GM20431 (cell line): ENCODE measurements around the gene RPS15.
"Not testable (repeated sequence)": the region's sequence is repeated elsewhere in the genome, so short reads cannot be mapped to it uniquely, and the experiment has no call there.

Experiments
- in situ Hi-C: fragments of 300-500 bp; cut with MseI, MboI; formaldehyde crosslinking; loops from one replicate; pipeline ENCODE4 v1.15.0; 2020; ENCODE audit warnings: low sequenced_read_pairs; ENCODE audit not compliant: unreplicated experiment

The RPS15 gene

GRCh38 chr19:1417145-1417544 lies 21.1 kb upstream of the RPS15 start:
- in situ Hi-C loops: no loop called here

DNA sequence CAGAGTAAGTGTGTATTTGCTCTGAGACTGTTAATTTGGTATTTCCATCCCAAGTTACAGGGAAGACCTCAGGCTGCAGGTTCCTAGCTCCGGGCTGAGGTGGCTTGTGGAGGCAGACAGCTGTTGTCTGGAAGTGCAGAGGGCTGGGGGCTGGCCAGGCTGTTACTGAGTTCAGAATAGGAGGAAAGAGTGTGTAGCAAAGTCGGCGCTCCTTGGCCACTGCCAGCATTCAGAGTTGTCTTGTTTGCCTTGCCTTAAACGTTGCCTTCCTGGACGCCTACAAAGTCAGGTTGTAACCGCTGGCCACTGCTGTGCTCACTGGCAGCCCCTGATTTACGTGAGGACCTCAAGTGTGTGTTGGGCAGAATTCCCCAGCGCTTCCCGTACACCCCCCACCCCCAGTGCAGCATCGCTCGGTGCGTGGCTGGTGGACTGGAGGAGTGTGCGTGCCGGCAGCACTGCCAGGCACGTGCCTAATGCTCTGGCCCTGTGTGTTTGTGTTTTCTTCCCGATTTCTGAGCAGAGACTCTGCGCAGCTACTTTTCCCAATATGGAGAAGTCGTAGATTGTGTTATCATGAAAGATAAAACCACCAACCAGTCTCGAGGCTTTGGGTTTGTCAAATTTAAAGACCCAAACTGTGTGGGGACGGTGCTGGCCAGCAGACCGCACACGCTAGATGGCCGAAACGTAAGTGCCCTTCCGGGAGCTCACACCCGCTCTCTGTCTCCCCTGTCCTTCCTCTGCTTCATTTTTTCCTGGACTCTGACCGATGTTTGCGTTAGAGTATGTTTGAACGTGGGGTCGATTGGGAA lies 20.3 kb upstream of the RPS15 start:
- in situ Hi-C loops: no loop called here

DNA sequence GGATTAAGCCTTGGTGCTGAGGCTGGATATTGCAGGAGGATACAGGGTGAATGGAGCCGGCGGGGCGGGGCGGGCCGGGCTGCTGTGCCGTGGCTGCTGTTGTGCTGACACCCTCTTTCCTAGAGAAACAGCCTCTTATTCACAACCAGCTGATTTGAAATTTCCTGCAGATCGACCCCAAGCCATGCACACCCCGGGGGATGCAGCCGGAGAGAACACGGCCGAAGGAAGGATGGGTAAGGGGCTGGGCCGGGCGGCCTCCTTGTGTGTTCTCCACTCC lies 19.8 kb upstream of the RPS15 start:
- in situ Hi-C loops: no loop called here

GRCh38 chr19:1418951-1419738 lies 19.1 kb upstream of the RPS15 start:
- in situ Hi-C loops: no loop called here

- in situ Hi-C loops: not testable (repeated sequence)
These were observed 18.1 kb upstream of the RPS15 start for GRCh38 chr19:1420085-1420484.

- in situ Hi-C loops: no loop called here
These were observed 17.6 kb upstream of the RPS15 start for GRCh38 chr19:1420590-1420989.

DNA sequence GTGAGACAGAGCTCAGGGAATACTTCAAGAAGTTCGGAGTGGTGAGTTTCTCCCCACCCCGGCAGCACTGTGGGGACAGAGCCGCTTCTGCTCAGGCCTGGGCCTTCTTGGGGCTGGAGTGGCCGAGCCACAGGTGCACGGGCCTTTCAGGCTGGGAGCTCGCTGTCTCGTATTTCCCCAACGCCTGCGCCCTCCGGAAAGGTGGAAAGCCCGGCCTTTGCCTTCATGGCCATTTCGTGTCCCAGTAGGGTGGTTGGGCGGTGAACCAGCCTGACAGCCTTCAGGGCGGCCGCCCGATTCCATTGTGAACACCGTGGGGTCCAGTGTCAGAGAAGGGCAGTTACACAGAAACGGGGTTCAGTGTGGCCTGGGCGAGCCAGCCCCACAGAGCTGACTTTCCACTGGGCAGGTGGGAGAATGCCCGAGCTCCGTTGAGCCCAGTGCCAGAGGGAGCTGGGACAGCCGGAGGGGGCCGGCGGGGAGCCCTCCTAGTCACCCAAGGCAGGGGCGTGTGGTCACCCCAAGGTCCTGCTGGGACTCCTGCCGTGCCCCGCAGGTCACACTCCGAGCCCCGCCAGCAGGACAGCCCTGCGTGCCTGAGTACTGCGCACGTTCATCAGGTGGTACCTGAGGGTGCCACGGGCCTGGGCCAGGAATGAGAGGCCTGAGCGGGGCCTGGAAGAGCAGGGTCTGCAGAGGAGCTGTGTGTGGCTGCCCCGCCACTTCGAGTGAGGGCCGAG lies 16.8 kb upstream of the RPS15 start:
- in situ Hi-C loops: no loop called here

- in situ Hi-C loops: no loop called here
These were observed 16.3 kb upstream of the RPS15 start for GRCh38 chr19:1421958-1422305.

GRCh38 chr19:1422360-1422759 lies 15.8 kb upstream of the RPS15 start:
- in situ Hi-C loops: no loop called here

- in situ Hi-C loops: no loop called here
These were observed 15.3 kb upstream of the RPS15 start for GRCh38 chr19:1422943-1423342.

- in situ Hi-C loops: no loop called here
These were observed 14.6 kb upstream of the RPS15 start for GRCh38 chr19:1423436-1424191.

GRCh38 chr19:1424192-1424955 lies 13.8 kb upstream of the RPS15 start:
- in situ Hi-C loops: no loop called here

- in situ Hi-C loops: no loop called here
These were observed 12.9 kb upstream of the RPS15 start for GRCh38 chr19:1425102-1425837.

GRCh38 chr19:1425902-1426301 lies 12.3 kb upstream of the RPS15 start:
- in situ Hi-C loops: no loop called here

DNA sequence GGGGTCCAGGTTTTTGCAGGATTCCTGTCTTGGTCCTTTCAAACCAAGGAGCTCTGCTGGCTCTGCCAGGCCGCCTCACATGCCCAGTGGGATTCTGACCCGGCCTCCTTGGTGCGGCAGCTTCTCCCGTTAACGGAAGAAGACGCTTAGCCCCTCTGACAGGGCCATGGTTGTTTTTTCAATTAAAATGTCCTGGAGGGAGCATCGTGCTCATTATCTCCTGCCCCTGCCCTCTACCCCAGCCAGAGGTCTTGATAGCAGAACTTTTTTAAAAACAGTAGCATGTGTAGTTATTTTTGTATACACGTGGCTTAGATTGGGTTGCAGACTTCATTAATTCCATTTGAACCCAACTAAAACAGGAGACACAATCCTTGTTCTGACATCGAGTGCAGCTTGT lies 11.5 kb upstream of the RPS15 start:
- in situ Hi-C loops: no loop called here

DNA sequence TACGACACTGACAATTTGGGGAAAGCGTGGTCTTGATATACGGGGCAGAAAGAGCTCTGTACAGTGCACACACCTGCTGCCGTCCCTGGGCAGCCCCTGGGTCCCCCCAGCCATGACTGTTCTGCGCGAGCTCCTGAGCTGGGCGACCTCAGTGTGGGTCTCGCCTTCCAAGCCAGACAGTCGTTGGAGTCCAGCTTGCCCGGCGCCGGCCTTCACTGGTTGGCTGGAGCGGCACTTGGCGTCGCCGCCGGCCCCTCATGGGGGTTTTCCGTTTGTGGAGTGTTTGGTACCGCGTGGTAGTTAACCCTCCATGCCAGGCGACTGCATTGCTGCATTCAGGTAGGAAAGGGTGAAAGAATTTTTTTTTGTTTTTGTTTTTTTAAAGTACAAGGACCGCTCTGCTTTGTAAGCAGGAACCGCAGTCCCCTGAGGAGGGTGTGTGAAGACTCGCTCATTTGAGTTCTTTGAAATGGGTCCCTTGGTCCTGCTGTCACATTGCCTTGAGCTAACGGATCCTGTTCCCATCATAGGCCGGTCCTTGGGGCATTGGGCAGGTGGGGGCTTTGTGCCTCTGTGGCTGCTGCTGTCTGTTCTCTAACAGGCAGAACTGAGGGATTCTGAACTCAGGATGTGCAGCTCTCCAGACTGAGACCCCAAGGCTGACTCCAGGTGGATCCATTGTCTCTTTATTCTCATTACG lies 10.8 kb upstream of the RPS15 start:
- in situ Hi-C loops: no loop called here

DNA sequence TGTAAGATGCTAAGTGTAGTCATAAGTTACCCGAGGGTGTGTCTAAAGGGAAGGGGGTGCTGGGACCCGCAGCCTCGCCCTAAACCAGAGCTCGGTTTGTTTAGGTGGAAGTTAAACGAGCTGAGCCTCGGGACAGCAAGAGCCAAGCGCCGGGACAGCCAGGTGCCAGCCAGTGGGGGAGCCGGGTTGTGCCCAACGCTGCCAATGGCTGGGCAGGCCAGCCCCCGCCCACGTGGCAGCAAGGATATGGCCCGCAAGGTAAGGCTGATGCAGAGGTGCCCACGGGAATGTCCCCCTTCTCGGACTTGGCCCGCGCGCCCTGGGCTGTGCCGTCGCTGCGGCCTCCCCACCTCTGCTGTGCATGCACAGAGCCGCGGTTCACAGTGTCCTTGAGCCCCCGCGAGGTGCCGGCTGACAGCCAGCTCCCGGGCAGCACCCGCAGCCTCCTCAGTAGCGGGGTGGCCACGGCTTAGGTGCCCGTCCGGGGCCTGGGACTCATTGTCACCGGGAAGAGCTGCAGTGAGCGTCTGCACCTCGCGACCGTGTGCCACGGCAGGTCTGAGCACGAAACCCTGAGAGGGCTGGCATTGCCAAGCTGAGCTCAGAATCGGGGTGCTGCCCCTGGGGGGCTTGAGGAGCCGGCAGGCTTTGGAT lies 9.3 kb upstream of the RPS15 start:
- in situ Hi-C loops: no loop called here

DNA sequence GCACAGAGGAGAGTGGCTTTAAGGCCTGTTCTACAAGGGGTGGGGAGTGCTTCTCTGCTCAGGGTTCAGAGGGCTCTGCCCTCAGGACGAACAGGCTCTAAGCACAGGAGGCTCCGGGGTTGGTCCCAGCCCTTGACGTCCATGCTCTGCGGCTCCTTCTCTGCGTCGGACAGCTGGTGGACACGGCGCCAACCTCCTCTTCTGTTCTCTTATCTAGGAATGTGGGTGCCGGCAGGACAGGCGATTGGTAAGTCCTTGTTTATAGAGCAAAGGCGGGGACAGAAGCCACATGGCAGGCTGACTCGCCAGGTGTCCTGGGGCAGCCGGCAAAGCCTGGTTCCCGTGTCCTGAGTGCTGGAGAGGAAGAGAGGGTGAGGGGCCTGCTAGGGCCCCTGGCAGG lies 8.4 kb upstream of the RPS15 start:
- in situ Hi-C loops: no loop called here
